K562 (cell line): ENCODE results near the gene HLA-DMB. TPM values are rescaled to one million over a fixed set of nuclear protein-coding genes. Genes with fewer than 3 reads are reported as not detected.
A peak's percentile ranks its signal among the peaks of the same experiment; 100 is the strongest.

ENCODE experiments used
- BCOR ChIP-seq: fragments of 450-650 bp; IDR thresholded peaks from 2 replicates; pipeline ENCODE4 v1.6.1; 2016
- CAMTA2 ChIP-seq: fragments of 250-450 bp; sonication (Bioruptor Pico); conservative IDR thresholded peaks from 2 replicates; pipeline ENCODE4 v1.5.1; 2022
- DEAF1 ChIP-seq: fragments of 450-650 bp; formaldehyde crosslinking; IDR thresholded peaks from 2 replicates; pipeline ENCODE4 v1.4.0; 2020; ENCODE audit warnings: mild to moderate bottlenecking, moderate library complexity
- FOXJ2 ChIP-seq: fragments of 200-800 bp; sonication (Bioruptor generic); IDR thresholded peaks from 2 replicates; pipeline ENCODE4 v1.6.1; 2016; ENCODE audit warnings: missing genetic modification characterization, missing compliant biosample characterization
- HNRNPL ChIP-seq: fragments of 200-400 bp; formaldehyde crosslinking; IDR thresholded peaks from 2 replicates; pipeline ENCODE4 v1.6.1; 2017; ENCODE audit warnings: low read depth, mild to moderate bottlenecking, low read length
- KDM1A ChIP-seq, 2 experiments: fragments of 450-650 bp; IDR thresholded peaks; 2 replicates each; pipeline ENCODE4 v1.6.1; 2016; ENCODE audit warnings: mild to moderate bottlenecking in 2 of 2
- NCOA4 ChIP-seq: fragments of 450-650 bp; IDR thresholded peaks from 2 replicates; pipeline ENCODE4 v1.6.1; 2018; ENCODE audit warnings: mild to moderate bottlenecking; ENCODE audit not compliant: partially characterized antibody
- NKRF ChIP-seq: fragments of 450-650 bp; IDR thresholded peaks from 2 replicates; pipeline ENCODE4 v1.6.1; 2016; ENCODE audit warnings: borderline replicate concordance
- PCBP1 ChIP-seq: fragments of 200-400 bp; formaldehyde crosslinking; IDR thresholded peaks from 2 replicates; pipeline ENCODE4 v1.6.1; 2018; ENCODE audit warnings: mild to moderate bottlenecking, low read depth, low read length; ENCODE audit not compliant: poor library complexity, severe bottlenecking
- PRPF4 ChIP-seq: fragments of 200-400 bp; formaldehyde crosslinking; IDR thresholded peaks from one replicate; pipeline ENCODE4 v1.6.1; 2017; ENCODE audit warnings: low read length, low read depth, mild to moderate bottlenecking; ENCODE audit not compliant: insufficient read depth, poor library complexity, severe bottlenecking
- RBM17 ChIP-seq: fragments of 200-400 bp; formaldehyde crosslinking; IDR thresholded peaks from 2 replicates; pipeline ENCODE4 v1.6.1; 2017; ENCODE audit warnings: low read depth, mild to moderate bottlenecking, low read length, borderline replicate concordance
- RBM34 ChIP-seq: fragments of 200-400 bp; formaldehyde crosslinking; IDR thresholded peaks from 2 replicates; pipeline ENCODE4 v1.6.1; 2018; ENCODE audit warnings: low read length, borderline replicate concordance; ENCODE audit not compliant: insufficient read depth
- SMAD4 ChIP-seq: fragments of 250-450 bp; sonication (Bioruptor Pico); conservative IDR thresholded peaks from 2 replicates; pipeline ENCODE4 v1.8.0; 2021; ENCODE audit warnings: inconsistent platforms, mild to moderate bottlenecking, moderate library complexity
- SMARCA4 ChIP-seq: fragments of 450-650 bp; IDR thresholded peaks from 2 replicates; pipeline ENCODE4 v1.6.1; 2016
- SNRNP70 ChIP-seq: fragments of 200-400 bp; formaldehyde crosslinking; optimal IDR thresholded peaks from 2 replicates; pipeline ENCODE3; 2017; ENCODE audit warnings: low read depth, low read length
- USF1 ChIP-seq: sonication (generic); formaldehyde crosslinking; IDR thresholded peaks from 2 replicates; pipeline ENCODE4 v1.9.0; 2022; ENCODE audit warnings: mild to moderate bottlenecking, missing genetic modification reagents
- ZKSCAN3 ChIP-seq: fragments of 250-450 bp; sonication (Bioruptor Pico); IDR thresholded peaks from 2 replicates; pipeline ENCODE4 v1.4.0; 2020
- ZNF12 ChIP-seq: sonication (generic); formaldehyde crosslinking; IDR thresholded peaks from 2 replicates; pipeline ENCODE4 v1.4.0; 2020; ENCODE audit warnings: mild to moderate bottlenecking, missing genetic modification reagents
- polyA plus RNA-seq, 8 experiments: library from polyadenylated mRNA; depleted of rRNA in 4 of 8; stranded (reverse) in 5 of 8; unstranded in 3 of 8; fragments of >200 nt; fragmentation: Nextera tagmentation in 2 of 8; fragmentation: Illumina TruSeq in 1 of 8; extraction: Ambion mirVana in 2 of 8; extraction: Trizol in 1 of 8; gene quantifications; 2 replicates each; pipeline versions ENCODE4 v1.2.1 to v1.2.3, GENCODE V29; 2011 to 2014; ENCODE audit warnings: inconsistent platforms in 1 of 8, missing spikeins in 1 of 8
- total RNA-seq, 7 experiments: library from RNA; depleted of rRNA in 6 of 7; stranded (reverse); fragments of >200 nt in 6 of 7; fragmentation: Illumina TruSeq in 2 of 7; extraction: Trizol in 2 of 7; gene quantifications; 2 replicates each; pipeline versions ENCODE4 v1.2.1 to v1.2.3, GENCODE V29; 2011 to 2021; ENCODE audit warnings: low replicate concordance in 1 of 7

HLA-DMB gene
- total and polyA plus RNA-seq, 9 of the 15 experiments (the other 6 are each of a cell fraction or from before 2014, with no cell fraction given) = 0.38 TPM; not detected in 8

GRCh38 chr6:32971581-32972352, 30.9 kb upstream of the HLA-DMB start (continued):
- TF ChIP-seq USF1 (CRISPR knock-in tag) = no peak; the same call in 1 of the 2 replicates
- 0 out of 2 replicates have a peak, but pooled peaks have one; percentile 33 for TF ChIP-seq CAMTA2
- no peak for TF ChIP-seq KDM1A (IDR thresholded peaks at IDR 0.05)
- peak; percentile 27; the same call in 1 of the 2 replicates for TF ChIP-seq FOXJ2
- TF ChIP-seq PCBP1 = peak; percentile 96
- peak; percentile 99 for TF ChIP-seq PRPF4
- TF ChIP-seq BCOR = no peak
- TF ChIP-seq RBM17 = no peak
- 0 out of 2 replicates have a peak, but pooled peaks have one; percentile 67 for TF ChIP-seq HNRNPL
- TF ChIP-seq ZNF12 (CRISPR knock-in tag) = peak; percentile 12; the same call in 1 of the 2 replicates
- TF ChIP-seq RBM34 = no peak
- TF ChIP-seq NCOA4 = no peak
- TF ChIP-seq ZKSCAN3 = no peak
- TF ChIP-seq SMAD4 (CRISPR knock-in tag) = peak; percentile 52; the same call in 1 of the 2 replicates
- no peak for TF ChIP-seq NKRF
- 0 out of 2 replicates have a peak, but pooled peaks have one; percentile 4 for TF ChIP-seq DEAF1 (CRISPR knock-in tag)
- TF ChIP-seq SMARCA4 = no peak; the same call in 1 of the 2 replicates
- peak; percentile 30 for TF ChIP-seq SNRNP70
